A673 (cell line): ENCODE results near the gene C9. TPM values are rescaled to one million over a fixed set of nuclear protein-coding genes. Genes with fewer than 3 reads are reported as not detected.

ENCODE experiments used
- total RNA-seq: library from RNA; stranded (reverse); gene quantifications from 2 replicates; pipeline ENCODE4 v1.2.3, GENCODE V29; 2021

The C9 gene
- total RNA-seq, 1 experiment from 2014 or later, result not detected

Other genes starting within 250 kb of the C9 start
- not detected in 2 replicates for gene FYB1, start 144.9 kb downstream of the C9 start, total RNA-seq
- 27.7 and 30.1 TPM in 2 replicates for gene DAB2, start 60.5 kb upstream of the C9 start, total RNA-seq